ENCODE results near the gene RNF130.
"Not testable (repeated sequence)": the region's sequence is repeated elsewhere in the genome, so short reads cannot be mapped to it uniquely, and the experiment has no call there.

The RNF130 gene

DNA sequence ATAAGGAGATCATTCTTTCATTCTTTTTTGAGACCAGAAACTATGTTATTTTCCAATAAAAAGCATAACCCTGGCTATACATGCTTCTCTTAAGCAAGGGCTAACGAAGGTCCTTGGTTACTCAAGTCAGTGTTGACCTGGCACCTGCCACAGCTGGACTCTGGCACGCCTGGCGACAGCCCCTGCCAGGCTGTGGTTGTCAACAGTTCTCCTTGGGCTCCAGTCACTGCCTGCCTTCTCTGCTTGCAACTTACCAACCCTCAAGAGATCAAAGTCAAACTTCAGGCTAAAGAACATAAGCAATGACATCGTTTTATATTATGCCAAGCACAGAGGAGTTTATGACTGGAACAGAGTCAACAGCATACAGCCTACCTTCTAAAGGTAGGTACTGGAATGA is 102.4 kb downstream of the RNF130 start:
- DNase-seq: no peak

- no peak for DNase-seq
Measured at GRCh38 chr5:179967489-179967888, 104.1 kb downstream of the RNF130 start.

DNA sequence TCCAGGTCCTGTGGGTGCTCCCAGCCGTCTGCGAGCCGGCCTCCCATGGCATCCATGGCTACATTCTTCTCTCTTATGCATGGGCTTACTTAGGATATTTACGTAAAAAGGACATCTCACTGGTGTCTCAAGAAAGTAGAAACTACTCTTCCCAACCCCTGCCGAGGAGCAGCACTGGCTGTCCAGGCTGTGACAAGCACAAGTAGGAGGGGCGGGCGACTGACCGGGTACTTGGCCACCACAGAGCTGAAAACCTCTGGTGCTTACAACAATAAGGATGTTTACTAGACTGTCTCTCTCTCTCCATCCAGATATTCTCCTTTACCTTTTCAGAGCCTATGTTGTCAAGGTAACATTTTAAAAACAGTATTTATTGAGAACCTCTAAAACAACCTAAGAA is 107.5 kb downstream of the RNF130 start:
- DNase-seq: no peak

- DNase-seq: no peak
Measured at GRCh38 chr5:179963375-179963774, 108.2 kb downstream of the RNF130 start.

GRCh38 chr5:179960204-179960831 is 111.2 kb downstream of the RNF130 start:
- no peak for DNase-seq

DNA sequence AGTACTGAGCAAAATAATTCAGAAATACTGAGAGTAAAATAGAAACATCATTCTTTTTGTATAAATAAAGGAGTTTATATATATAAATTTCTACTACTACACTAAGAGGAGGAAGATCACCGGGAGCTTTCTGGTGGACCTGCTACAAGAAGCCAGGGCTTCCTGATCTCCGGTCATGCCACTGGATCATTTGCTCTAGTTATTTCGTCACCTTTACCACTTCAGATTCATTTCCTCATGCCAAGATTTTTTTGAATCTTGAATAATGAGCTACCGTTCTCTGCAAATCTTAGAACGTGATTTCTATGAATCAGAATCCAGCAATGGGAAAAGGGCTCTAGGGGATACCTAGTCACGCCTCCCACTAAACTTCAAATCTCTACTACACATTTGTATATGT is 111.9 kb downstream of the RNF130 start:
- DNase-seq: peak; percentile 70 to 90 (median 84)

DNA sequence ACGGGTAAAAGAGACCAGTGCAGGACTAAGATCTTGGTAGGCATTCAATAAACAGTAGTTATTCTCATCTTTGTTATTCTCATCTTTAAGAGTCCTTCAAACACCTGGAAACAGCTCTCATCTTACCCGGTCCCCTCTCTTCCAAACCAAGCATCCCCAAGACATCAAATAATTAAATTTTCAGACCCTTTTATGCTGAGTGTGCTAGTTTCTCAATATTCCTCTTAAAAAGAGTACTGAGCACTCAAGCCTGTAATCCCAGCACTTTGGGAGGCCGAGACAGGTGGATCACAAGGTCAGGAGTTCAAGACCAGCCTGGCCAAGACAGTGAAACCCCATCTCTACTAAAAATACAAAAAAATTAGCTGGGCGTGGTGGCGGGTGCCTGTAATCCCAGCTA is 112.4 kb downstream of the RNF130 start:
- not testable (repeated sequence) for DNase-seq

- peak in 3 of 4 experiments; percentile 29 to 60 (median 54) for DNase-seq
Measured at GRCh38 chr5:179955630-179956029, 115.9 kb downstream of the RNF130 start.

GRCh38 chr5:179955062-179955461 is 116.5 kb downstream of the RNF130 start:
- DNase-seq: no peak

DNA sequence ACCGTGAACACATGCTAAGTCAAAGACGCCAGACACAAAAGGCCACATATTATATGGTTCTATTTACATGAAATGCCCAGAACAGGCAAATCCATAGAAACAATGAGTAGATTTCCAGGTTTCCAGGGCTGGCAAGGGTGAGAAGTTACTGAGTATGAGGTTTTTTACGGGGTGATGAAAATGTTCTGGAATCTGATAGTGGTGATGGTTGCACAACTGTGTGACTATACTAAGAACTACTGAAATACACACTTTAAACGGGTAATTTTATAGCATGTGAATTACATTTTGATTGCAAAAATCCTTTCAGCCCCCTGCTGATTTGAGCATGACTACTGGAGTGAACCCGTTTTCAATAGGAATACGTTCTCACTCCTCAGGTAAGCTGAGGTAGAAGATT is 117.1 kb downstream of the RNF130 start:
- no peak for DNase-seq

DNA sequence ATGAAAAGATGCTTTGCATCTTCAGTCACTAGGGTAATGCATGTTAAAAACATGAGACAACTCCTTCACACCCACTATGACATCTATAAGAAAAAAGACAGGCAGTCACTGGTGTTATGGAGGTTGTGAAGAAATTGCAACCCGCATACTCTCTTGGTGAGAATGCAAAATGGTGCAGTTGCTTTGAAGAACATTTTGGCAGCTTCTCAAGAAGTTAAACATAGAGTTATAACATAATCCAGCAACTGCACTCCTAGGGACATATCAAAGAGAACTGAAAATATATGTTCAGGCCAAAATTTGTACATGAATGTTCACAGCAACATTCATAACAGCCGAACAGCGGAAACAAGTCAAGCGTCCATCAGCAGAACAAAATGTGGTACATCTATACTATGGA is 117.6 kb downstream of the RNF130 start:
- DNase-seq: no peak

- DNase-seq: no peak
Measured at GRCh38 chr5:179936976-179937681, 134.4 kb downstream of the RNF130 start.

DNA sequence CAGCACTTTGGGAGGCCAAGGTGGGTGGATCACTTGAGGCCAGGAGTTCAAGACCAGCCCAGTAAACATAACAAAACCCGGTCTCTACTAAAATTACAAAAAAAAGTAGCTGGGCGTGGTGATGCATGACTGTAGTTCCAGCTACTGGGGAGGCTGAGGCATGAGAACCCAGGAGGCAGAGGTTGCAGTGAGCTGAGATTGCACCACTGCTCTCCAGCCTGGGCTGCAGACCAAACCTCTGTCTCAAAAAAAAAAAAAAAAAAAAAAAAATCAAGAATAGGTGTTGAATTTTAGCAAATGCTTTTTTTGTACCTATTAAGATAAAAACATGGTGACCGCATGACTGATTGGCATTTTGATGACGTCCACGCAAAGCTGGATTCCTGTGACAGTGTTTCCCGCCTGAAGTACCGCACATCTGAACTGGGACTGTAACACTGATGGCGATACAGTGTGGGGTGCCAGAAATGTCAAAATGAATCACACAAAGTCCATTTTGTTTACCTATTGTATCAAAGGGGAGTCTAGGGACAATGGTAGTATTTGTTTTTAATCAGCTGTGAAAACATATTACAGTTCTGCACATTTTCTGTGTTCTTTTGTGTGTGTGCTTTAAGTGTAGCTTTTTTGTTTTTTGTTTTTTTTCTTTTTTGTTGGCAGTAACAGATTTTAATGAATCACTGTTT is 140.6 kb downstream of the RNF130 start:
- no peak for DNase-seq

- peak; percentile 35 to 72 (median 56) for DNase-seq
Measured at GRCh38 chr5:179927824-179928223, 143.7 kb downstream of the RNF130 start.

DNA sequence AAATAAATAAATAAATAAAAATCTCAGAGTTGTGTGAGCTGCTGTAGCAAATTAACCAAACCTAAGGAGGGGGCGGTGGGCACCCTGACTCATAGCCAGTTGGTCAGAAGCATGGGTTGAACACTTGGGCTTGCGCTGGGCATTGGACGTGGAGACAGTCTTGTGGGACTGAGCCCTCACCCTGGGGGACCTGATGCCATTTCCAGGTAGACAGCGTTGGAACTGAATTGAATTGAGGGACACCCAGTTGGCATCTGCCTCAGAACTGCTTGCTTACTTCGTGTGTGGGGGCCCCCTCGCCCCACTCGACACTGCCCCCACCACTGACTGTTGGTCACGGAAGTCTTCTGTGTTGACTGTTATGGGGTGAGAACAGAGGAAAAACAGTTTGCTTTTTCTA is 144.9 kb downstream of the RNF130 start:
- no peak for DNase-seq

DNA sequence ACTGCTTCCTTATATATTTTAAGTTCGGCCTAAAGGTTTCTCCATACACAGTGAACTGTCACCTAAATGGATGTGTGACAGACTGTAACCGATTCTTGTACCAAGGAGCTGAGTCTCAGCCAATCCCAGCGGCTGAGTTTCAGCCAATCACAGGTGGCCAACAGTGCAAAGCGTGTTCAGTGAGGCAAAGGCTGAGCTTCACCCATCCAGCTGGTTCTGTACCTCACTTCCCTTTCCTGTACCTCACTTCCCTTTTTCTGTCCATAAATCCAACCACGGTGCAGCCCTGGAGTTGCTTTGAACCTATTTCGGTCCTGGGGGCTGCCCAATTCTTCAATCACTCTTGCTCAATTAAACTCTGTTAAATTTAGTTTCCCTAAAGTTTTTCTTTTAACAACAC is 148.1 kb downstream of the RNF130 start:
- DNase-seq: peak; percentile 55 to 76 (median 70)

DNA sequence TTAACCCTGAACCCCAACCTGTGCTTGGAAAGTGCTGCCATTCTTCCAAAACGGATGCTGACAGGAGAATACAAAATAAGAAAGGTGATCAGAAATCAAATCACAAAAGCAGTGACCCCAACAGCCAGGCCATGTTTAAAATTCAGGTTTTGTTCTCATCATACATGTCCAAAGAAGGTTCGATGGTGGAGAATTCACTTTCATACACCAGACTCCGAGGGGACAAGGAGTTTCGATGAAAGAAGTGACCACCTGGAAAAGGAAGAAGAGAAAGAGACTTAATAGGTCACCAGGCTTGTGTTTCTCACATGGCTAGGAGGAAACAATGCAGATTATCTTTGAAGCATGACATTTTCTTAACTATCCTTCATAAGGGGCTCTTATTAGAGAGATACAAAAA is 151.4 kb downstream of the RNF130 start:
- DNase-seq: no peak

- no peak for DNase-seq
Measured at GRCh38 chr5:179919487-179920060, 152.0 kb downstream of the RNF130 start.

- DNase-seq: no peak
Measured at GRCh38 chr5:179918742-179919486, 152.6 kb downstream of the RNF130 start.

- no peak for DNase-seq
Measured at GRCh38 chr5:179916523-179916922, 155.0 kb downstream of the RNF130 start.

DNA sequence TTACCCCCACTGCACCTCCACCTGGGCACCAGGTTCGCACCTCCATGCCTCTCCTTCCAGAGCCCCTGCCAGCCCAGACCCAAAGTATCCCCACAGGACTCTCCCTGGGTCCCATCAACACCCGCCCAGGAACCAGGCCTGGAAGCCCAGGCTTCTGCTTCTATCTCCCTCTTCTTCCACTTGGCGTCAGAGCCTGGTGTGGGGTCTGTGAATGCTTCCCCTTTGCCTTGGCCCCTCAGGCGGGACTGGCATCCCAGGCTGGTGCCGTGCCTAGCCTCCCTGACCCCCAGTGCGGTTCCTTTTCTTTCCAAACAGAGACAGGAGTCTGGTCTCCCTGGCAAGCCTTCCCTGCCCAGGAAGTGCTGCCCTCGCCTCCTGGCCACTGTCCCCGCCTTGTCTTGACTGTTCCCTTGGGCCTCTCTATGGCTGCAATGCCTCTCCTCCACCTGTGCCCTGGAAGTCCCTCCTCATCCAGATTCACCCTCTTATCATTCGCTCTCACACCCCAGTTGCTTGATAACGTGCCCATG is 156.1 kb downstream of the RNF130 start:
- no peak for DNase-seq

- DNase-seq: peak; percentile 83 to 95 (median 88)
Measured at GRCh38 chr5:179914032-179914755, 157.4 kb downstream of the RNF130 start.

Measured in suppressor macrophage (primary cell).